Mesodermal cell (in vitro differentiated cells): Measurements from ENCODE around the gene OR52E4.

ENCODE experiments used
- H3K27ac ChIP-seq: 2 replicates; pipeline ENCODE4 v1.7.0; 2013; ENCODE audit warnings: mild to moderate bottlenecking, low read depth, low read length, moderate library complexity; ENCODE audit not compliant: severe bottlenecking
- H3K36me3 ChIP-seq: 2 replicates; pipeline ENCODE4 v1.7.1; 2013; ENCODE audit warnings: mild to moderate bottlenecking, low read length, moderate library complexity; ENCODE audit not compliant: control insufficient read depth, insufficient read depth
- H3K4me1 ChIP-seq: one replicate; pipeline ENCODE4 v1.7.1; 2013; ENCODE audit warnings: mild to moderate bottlenecking, low read length; ENCODE audit not compliant: insufficient read depth, control insufficient read depth, poor library complexity, severe bottlenecking
- H3K4me3 ChIP-seq: 2 replicates; pipeline ENCODE4 v1.7.0; 2013; ENCODE audit warnings: low read length, control low read depth, mild to moderate bottlenecking; ENCODE audit not compliant: insufficient read depth, poor library complexity, severe bottlenecking; ENCODE audit errors: extremely low read depth
- H3K9me3 ChIP-seq: 2 replicates; pipeline ENCODE4 v1.7.1; 2013; ENCODE audit warnings: mild to moderate bottlenecking, low read length, moderate library complexity; ENCODE audit not compliant: control insufficient read depth
- WGBS, 2 experiments: methylation state at CpG; one replicate each; pipeline ENCODE4 v1.1.5; 2013; ENCODE audit warnings: missing lambda C conversion rate in 2 of 2; ENCODE audit not compliant: insufficient coverage in 2 of 2; 5-methylcytosine and 5-hydroxymethylcytosine counted together

OR52E4 gene

DNA sequence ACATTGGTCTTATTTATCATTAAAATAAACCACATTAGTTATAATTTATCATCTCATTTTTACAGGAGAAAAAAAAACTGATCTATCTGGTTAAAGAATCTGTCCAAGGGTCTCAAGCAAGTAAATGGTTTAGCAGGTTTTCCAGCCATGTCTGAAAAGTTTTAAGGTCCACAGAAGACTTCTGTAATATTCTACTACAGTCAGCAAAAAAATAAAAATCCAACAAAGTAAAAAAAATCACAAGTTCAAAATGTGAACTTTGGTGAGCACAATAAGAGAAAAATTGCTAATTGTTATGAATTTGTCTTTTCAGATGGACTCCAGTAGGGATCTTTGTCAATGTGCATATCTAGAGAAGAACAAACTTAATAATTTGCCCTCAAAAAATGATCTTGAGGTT, 1.3 kb downstream of the OR52E4 start:
- no peak overlapping the region for H3K4me3 ChIP-seq
- H3K27ac ChIP-seq = no peak overlapping the region
- H3K9me3 ChIP-seq = no peaks in the 10 kb centered on the region
- H3K36me3 ChIP-seq = no peaks in the 10 kb centered on the region
- H3K4me1 ChIP-seq = no peaks in the 10 kb centered on the region

DNA sequence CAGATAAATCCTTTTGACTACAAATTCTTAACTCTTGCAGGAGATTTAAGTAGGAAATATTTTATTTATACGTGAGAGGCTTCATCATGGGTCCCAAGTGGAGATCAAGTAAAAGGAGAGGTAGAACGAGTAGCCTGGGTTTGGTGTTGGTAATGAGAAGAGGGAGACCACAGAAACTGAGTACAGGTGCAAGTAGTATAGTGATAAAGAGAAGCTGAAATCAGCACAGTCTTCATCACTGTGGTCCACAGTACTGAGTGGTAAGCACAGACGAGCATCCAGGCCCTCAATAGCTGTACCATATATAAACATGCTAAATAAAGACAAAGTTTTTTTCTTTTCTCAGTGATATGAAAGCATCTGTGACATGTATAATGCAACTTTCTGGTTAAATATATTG, 6.7 kb downstream of the OR52E4 start:
- no peaks in the 10 kb centered on the region for H3K36me3 ChIP-seq
- no peak overlapping the region for H3K4me3 ChIP-seq
- H3K4me1 ChIP-seq = no peaks in the 10 kb centered on the region
- 93 to 100% methylated on average over 1 to 2 of the region's 3 CpGs for WGBS, 2 experiments
- H3K9me3 ChIP-seq = no peaks in the 10 kb centered on the region
- no peak overlapping the region for H3K27ac ChIP-seq

DNA sequence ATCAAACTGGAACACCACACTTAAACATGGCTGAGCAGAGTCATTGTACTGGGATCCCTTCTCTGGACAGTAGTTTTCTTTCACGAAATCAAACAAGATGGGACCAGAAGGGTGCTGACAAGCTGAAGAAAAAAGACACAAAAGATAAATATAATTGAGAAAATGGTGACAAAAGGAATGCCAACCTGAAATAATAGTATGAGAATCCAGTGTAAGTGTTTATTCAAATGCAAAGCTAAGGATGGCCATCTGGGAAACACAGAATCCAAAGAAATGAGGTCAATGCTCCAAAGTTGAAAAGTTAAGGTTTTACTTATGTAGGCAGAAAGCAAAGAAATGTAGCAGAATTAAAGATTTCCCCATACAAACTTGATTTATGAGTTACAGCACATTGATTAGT, 7.2 kb downstream of the OR52E4 start:
- H3K27ac ChIP-seq = no peak overlapping the region
- H3K36me3 ChIP-seq = no peaks in the 10 kb centered on the region
- 60% methylated on average over 1 of the region's 1 CpG; no CpG with 5 or more reads in 1 of the 2 experiments for WGBS, 2 experiments
- H3K9me3 ChIP-seq = no peaks in the 10 kb centered on the region
- H3K4me1 ChIP-seq = no peaks in the 10 kb centered on the region
- H3K4me3 ChIP-seq = no peak overlapping the region

DNA sequence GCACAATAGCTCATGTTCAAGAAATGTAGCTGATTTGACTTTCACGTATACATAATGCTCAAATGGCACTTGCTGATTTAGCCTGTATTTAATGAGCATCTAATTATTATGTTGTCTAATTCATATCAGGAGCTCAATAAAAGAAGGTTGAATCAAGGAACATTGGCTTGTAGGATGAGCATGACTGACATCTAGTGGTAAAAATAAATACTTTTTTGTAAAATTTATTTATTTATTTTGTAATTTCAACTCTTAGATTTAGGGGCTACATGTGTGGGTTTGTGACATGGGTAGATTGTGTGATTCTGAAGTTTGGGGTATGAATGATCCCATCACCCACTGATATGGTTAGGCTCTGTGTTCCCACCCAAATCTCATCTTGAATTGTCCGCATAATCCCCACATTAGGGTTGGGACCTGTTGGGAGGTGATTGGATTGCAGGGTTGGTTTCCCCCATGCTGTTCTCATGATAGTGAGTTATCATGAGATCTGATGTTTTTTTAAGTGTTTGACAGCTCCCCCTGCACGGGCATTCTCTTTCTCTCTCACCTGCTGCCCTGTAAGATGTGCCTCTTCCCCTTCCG, 10.9 kb downstream of the OR52E4 start:
- H3K36me3 ChIP-seq = no peaks in the 10 kb centered on the region
- H3K27ac ChIP-seq = no peak overlapping the region
- 57% methylated on average over 2 of the region's 4 CpGs; no CpG with 5 or more reads in 1 of the 2 experiments for whole genome bisulfite sequencing, 2 experiments
- no peaks in the 10 kb centered on the region for H3K9me3 ChIP-seq
- H3K4me1 ChIP-seq = no peaks in the 10 kb centered on the region
- no peak overlapping the region for H3K4me3 ChIP-seq

DNA sequence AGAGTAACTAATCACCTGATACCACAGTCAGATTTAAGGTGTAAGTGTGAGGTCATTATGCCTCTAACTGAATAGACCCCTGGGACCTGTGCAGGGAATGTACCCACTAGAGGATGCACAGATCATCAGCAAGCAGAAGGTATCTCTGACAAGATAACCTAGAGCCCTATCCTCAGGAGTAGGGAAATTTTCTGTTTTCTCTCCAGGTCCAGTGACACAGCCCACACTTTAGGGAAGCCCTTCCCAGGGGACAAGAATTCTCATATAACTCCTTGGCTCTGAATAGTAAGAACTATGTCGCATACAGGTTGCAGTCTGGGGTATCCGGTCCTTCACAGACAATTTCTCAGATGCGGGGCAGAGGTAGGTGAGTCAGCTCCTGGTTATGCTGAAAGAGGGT, 12.5 kb downstream of the OR52E4 start, which contains the start of gene OR52E5:
Gene OR52E5 (plus strand): TSS at position 301 of the 400 bp plus-strand sequence. CDS start 7,569 bp downstream, outside the sequence.
- no peak within 1 kb of the TSS for H3K27ac ChIP-seq
- H3K36me3 ChIP-seq = no peaks in the 10 kb centered on the region
- no peaks in the 10 kb centered on the region for H3K9me3 ChIP-seq
- no peak within 1 kb of the TSS for H3K4me3 ChIP-seq
- 85 to 96% methylated on average over 3 of the region's 3 CpGs for WGBS, 2 experiments
- no peaks in the 10 kb centered on the region for H3K4me1 ChIP-seq

DNA sequence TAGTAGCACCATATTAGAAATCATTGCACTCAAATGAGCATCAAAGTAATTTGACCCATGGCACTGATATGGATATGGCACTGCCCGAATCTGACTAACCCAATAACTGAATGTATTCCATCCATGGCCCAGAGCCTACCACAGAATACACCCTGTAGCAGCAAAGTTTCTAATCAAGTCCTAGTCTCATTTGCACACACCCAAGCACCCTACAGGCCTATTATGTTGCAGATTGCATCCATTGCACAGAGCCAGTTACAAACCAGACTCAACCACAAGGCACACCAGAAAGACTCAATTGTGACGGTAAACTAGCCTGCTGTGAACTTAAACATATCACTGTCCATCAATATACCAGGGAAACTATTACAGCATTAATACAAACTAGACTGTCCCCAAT, 19.1 kb downstream of the OR52E4 start:
- H3K4me1 ChIP-seq = no peaks in the 10 kb centered on the region
- 79 to 100% methylated on average over 1 to 2 of the region's 2 CpGs for WGBS, 2 experiments
- no peaks in the 10 kb centered on the region for H3K9me3 ChIP-seq
- H3K36me3 ChIP-seq = no peaks in the 10 kb centered on the region
- H3K4me3 ChIP-seq = no peak overlapping the region
- no peak overlapping the region for H3K27ac ChIP-seq

DNA sequence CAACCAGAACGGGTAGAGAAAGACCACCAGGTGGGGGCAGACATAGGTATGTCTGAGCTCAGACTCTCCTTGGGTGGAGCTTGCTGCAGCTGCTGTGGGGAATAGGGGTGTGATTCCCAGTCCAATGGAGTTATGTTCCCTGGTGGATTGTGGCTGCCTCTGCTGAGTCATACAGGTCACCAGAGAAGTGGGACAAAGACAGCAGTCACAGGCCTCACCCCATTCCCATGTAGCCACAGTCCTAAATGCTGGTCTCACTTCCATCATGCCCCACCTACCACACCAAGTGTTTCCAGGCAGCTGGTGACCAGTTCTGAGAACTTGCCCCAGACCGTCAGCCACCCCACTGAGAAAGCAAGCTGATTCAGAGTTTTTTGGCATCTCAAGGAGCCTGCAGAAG, 30.1 kb downstream of the OR52E4 start:
- 64 to 95% methylated on average over 2 of the region's 2 CpGs for WGBS, 2 experiments
- Histone ChIP-seq H3K27ac (no peak overlapping the region), H3K9me3 (no peaks in the 10 kb centered on the region), H3K4me1 (no peaks in the 10 kb centered on the region), H3K36me3 (no peaks in the 10 kb centered on the region), H3K4me3 (no peak overlapping the region)

DNA sequence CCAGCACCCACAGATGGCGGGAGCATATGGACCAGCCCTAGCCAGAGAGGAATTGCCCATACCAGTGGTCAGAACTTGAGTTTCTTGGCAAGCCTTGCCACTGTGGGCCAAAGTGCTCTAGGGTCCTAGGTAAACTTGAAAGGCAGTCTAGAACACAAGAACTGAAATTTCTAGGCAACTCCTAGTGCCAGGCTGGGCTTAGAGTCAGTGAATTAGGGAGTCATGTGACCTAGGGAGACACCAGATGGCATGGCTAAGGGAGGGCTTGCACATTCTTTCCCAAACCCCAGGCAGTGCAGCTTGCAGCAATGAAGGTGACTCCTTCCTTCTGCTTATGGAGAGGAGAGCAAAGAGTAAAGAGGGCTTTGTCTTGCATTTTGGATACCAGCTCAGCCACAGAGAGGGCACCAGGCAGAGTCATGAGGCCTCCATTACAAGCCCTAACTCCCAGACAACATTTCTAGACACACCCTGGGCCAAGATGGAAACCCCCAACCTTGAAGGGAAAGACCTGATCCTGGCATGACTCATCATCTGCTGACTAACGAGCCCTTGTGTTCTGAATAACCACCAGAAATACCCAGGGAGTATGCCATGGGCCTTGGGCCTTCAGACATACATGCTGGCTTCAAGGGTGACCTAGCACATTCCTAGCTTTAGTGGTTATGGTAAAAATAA, 42.5 kb downstream of the OR52E4 start:
- H3K27ac ChIP-seq = no peak overlapping the region
- peaks cover 3% of the 10 kb centered on the region for H3K4me1 ChIP-seq
- whole genome bisulfite sequencing, 2 experiments = 82 to 95% methylated on average over 2 of the region's 2 CpGs
- no peak overlapping the region for H3K4me3 ChIP-seq
- no peaks in the 10 kb centered on the region for H3K36me3 ChIP-seq
- no peaks in the 10 kb centered on the region for H3K9me3 ChIP-seq

DNA sequence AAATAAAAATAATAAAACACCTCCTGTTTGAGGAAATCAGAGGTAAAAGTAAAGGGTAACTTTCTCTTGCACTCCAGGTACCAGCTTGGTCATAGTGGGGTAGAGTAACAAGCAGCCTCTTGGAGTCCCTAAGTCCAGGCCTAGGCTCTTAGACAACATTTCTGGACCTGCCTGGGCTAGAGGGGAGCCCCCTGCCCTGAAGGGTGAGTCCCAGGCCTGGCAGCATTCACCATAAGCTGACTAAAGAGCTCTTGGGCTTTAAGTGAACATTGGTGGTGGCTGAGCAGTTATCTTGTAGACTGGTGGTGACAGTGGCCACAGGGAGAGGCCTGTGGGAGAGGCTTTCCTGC, 43.0 kb downstream of the OR52E4 start:
- Histone ChIP-seq H3K27ac (no peak overlapping the region), H3K36me3 (no peaks in the 10 kb centered on the region), H3K9me3 (peaks cover 3% of the 10 kb centered on the region), H3K4me1 (peaks cover 3% of the 10 kb centered on the region), H3K4me3 (no peak overlapping the region)

DNA sequence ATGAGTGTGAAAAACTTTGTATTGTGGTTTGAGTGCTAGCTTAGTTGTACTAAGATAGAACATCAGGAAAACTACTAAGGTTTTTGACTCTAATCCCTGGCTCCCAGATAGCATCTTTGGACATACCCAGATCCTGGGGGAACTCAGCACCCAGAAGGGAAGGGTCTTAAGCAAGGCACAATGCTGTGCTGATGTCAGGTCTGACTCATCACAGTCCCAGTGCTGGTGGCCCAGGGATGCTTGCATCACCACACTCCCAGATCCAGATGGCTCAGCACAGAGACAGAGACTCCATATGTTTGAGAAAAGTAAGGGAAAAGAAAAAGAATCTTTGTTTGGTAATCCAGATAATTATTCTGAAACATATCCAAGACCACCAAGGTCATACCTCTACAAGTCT, 43.4 kb downstream of the OR52E4 start:
- Histone ChIP-seq H3K4me3 (no peak overlapping the region), H3K27ac (no peak overlapping the region), H3K4me1 (peaks cover 3% of the 10 kb centered on the region), H3K36me3 (no peaks in the 10 kb centered on the region), H3K9me3 (peaks cover 4% of the 10 kb centered on the region)

DNA sequence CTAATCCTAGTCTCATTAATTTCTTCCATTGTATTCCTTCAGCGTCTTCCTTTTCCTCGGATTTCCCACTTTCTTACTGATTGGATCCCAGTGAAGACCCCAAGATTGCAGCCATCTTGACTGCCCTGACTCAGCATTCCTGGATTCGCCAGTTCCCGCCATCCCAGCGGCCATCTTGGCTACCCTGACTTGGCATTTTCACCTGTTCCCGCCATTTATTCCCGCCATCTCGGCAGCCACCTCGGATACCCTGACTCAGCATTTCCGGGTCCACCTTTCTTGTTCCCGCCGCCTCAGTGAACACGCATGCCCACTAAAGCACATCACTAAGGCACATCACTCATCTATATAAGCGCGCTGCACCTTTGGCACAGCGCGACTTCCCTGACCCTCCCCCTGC, 47.8 kb downstream of the OR52E4 start:
- Histone ChIP-seq H3K36me3 (no peaks in the 10 kb centered on the region), H3K4me3 (no peak overlapping the region), H3K9me3 (peaks cover 8% of the 10 kb centered on the region), H3K27ac (no peak overlapping the region), H3K4me1 (peaks cover 3% of the 10 kb centered on the region)
- WGBS, 2 experiments = 94 to 98% methylated on average over 15 to 17 of the region's 17 CpGs
